CD1c-positive myeloid dendritic cell (primary cell): ENCODE results near the gene POLR1E.
A peak's percentile ranks its signal among the peaks of the same experiment; 100 is the strongest.
"Not testable (repeated sequence)": the region's sequence is repeated elsewhere in the genome, so short reads cannot be mapped to it uniquely, and the experiment has no call there.

ENCODE experiments used
- DNase-seq: peaks from one replicate; pipeline ENCODE4 v3.0.0-alpha.2; 2016; ENCODE audit errors: extremely low spot score

Gene POLR1E

DNA sequence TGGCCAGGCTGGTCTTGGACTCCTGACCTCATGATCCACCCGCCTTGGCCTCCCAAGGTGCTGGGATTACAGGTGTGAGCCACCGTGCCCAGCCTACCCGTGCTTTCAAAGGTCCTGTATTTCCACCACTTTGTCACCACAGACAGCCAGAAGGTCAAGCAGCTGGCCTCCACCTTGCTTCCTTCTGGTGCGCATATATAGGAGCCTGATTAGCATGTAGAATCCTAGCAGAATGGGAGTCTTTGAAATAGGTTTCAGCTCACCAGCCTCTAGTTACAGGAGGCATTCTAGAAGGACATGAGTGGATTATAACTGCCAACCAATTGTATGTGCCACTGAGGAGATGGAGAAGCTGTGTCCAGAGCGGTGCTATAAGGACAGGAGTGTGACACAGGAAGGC is 18.9 kb downstream of the POLR1E start:
- no peak for DNase-seq

DNA sequence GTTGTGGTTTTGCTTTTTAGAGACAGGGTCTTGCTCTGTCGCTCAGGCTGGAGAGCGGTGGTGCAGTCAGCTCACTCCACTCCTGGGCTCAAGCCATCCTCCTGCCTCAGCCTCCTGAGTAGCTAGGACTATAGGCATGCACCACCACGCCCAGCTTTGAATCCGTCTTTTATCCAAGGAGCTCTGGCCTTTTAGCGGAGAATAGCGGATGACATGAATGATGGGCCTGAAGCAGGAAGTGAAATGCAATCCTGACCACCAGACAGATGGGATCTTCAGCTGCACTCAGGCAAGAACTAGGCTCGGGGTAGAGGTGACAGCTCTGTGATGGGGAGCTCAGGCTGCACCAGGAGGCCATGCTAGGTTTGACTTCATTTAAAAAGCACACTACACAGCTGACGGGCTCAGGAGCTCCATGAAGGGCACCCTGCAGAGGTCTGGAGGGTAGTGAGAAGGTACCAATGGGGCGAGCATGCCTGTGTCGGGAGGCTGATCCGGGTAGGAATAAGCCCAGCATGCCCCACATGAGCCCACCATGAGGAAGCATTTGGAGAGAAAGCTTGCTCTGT is 21.9 kb downstream of the POLR1E start:
- no peak for DNase-seq

- no peak for DNase-seq
Measured at GRCh38 chr9:37508135-37508833, 22.5 kb downstream of the POLR1E start.

- DNase-seq, result no peak
Measured at GRCh38 chr9:37508834-37509206, 23.1 kb downstream of the POLR1E start.

- DNase-seq, result no peak
Measured at GRCh38 chr9:37509536-37509935, 23.8 kb downstream of the POLR1E start.

DNA sequence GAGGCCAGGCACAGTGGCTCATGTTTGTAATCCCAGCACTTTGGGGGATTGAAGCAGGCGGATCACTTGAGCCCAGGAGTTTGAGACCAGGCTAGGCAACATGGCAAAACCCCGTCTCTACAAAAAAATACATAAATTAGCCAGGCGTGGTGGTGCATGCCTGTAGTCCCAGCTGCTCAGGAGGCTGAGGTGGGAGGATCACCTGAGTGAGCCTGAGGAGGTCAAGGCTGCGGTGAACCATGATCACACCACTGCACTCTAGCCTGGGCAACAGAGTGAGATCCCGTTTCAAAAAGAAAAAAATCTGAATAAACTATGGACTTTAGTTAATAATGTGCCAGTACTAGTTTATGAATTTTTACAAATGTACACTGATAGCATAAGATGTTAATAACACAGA is 24.3 kb downstream of the POLR1E start:
- not testable (repeated sequence) for DNase-seq

DNA sequence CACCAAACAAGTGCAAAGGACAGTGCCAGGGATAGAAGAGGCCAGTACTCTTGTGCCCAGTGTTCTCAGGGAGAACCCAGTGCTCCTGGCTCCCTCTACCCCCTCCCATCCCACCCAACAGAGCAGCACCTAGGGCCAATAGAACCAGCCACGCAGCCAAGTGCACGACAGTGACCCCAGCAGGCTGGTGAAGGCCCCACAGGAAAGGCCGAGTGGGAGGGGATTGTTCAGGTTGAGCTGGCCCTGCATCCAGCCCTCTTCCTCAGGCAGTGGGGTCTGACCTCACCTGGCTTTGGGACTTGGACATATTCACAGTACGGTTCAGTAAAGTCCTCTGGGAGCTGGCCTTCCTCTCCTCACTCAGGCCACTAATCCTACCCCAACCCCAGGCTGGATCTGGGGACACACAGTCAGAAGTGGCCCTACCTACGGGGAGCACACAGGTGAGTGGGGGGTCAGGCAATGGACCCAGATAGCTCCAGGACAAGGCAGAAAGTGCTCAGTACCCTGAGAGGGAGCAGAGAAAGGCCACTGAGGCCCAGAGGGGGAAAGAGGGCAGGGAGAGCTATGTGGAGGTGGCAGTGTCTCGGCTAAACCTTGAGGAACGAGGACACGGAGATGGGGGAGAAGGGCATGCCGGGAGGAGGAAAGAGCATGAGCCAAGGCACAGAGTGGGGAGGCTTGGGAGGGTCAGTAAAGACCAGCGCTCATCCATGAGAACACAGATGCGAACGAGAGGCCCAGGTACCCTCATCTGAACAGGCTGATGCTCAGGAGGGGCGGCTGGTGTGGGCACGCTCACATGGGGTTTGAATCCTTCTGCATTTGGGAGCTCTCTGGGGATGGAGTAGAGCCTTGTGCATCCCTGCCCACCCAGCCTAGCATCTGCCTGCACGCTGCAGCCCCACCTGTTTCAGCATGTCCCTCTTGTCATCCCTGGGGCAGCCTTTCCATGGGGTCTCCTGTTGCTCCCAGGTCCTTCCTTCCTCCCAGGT is 25.6 kb downstream of the POLR1E start:
- DNase-seq, result no peak

GRCh38 chr9:37512437-37512836 is 26.7 kb downstream of the POLR1E start:
- peak; percentile 2 for DNase-seq

DNA sequence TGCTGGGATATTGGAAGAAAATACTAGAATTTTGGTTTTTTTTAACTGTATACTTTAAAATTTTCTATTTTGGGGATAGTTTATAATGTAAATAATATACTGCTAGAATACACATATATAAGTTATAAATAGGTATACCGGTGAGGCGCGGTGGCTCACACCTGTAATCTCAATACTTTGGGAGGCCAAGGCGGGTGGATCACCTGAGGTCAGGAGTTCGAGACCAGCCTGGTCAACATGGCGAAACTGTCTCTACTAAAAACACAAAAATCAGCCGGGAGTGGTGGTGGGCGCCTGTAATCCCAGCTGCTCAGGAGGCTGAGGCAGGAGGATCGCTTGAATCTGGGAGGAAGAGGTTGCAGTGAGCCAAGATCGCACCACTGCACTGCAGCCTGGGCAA is 28.7 kb downstream of the POLR1E start:
- DNase-seq, result not testable (repeated sequence)

DNA sequence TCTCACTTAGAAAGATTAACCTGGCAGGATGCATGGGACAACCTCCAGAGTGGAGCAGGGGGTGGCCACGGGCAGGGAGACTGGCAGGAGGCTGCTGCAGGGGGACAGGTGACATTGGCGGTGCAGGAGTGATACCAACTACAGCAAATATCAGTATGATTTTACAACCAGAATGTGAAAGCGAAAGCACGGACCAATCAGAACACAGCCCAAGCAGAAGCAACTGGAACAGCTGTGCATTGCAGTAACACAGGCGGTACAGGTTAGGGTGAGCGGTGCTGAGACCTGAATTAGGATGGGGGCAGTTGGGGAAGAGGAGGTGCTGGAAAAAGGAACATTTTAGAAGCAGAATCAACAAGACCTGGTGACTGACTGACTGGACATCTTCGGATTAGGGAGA is 29.3 kb downstream of the POLR1E start:
- no peak for DNase-seq

DNA sequence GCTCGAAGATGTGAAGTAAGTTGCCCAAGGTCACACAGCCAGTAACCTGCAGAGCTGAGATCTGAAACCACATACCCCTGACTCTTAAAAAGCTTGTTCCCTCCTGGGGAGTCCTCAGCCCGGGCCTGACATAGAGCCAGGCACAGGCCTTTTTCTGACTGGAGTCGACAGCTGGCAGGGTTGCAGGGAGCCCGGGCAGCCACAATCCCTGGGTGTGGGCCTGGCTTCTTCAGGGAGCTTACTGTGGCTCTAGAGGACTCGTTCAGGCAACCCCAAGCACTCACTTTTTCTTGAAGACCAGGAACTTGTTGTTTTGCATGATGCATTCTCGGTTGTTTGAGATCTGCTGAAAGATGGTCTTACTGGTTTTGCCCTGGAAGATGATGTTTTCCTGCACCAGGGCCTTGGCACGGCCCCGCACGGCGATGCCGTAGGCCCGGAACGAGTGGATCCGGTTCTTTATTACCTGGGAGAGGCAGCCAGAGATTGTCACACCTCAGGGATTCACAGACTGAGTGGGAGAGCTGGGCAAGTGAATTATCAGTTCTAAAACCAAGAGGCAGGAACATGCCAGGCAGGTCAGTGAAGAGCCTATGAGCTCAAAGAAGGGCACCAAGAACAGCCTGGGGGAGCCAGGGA is 30.0 kb downstream of the POLR1E start:
- DNase-seq, result no peak

GRCh38 chr9:37517923-37518322 is 32.2 kb downstream of the POLR1E start:
- DNase-seq, result no peak

DNA sequence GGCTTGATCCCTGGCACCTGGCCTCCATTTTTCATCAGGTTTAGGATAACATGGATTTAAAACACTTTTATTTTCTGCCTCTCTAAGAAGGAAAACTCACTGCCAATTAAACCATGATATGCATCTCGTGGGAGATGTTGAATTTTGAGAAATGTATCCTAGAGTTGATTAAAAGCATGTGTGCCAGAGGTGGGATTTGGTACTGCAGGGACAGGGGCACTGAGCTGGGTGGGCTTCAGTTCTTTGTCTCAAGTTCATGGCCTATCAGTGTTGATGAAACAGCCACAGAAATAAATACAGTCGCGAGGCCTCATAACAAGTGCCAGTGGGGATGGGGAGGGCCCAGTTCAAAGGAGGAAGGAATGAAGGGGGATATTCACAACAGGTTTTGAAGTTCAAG is 34.9 kb downstream of the POLR1E start:
- no peak for DNase-seq

DNA sequence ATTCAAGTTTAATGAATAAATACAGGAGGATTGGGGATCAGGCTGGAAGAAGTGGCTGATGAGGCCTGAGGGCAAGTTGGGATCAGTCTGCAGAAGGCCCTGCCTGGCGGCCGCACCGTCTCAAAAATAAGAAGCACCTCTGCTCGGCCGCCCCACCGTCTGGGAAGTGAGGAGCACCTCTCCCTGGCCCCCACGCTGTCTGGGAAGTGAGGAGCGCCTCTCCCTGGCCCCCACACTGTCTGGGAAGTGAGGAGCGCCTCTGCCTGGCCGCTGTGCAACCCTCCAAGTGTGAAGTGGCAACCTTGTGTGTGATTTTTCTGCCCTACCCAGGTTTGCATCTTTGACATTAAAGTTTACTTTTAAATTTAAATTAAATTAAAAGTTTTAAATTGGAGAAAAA is 35.4 kb downstream of the POLR1E start:
- DNase-seq, result no peak

DNA sequence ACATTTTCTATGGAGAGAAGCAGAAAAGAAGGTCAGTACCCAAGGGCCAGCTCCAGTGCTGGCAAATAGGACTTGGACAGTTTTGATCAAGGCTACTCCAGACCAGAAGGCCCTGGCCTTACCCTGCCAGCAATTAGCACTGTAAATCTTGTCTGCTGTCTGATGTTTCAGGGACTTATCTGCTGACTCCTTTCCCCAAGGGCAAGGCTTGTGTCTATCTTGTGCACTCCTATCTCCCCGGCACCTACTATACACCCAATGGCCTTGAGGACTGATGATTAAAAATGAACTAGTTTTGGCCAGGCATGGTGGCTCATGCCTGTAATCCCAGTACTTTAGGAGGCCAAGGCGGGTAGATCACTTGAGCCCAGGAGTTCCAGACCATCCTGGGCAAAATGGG is 37.2 kb downstream of the POLR1E start:
- no peak for DNase-seq

GRCh38 chr9:37523916-37524315 is 38.2 kb downstream of the POLR1E start:
- no peak for DNase-seq

DNA sequence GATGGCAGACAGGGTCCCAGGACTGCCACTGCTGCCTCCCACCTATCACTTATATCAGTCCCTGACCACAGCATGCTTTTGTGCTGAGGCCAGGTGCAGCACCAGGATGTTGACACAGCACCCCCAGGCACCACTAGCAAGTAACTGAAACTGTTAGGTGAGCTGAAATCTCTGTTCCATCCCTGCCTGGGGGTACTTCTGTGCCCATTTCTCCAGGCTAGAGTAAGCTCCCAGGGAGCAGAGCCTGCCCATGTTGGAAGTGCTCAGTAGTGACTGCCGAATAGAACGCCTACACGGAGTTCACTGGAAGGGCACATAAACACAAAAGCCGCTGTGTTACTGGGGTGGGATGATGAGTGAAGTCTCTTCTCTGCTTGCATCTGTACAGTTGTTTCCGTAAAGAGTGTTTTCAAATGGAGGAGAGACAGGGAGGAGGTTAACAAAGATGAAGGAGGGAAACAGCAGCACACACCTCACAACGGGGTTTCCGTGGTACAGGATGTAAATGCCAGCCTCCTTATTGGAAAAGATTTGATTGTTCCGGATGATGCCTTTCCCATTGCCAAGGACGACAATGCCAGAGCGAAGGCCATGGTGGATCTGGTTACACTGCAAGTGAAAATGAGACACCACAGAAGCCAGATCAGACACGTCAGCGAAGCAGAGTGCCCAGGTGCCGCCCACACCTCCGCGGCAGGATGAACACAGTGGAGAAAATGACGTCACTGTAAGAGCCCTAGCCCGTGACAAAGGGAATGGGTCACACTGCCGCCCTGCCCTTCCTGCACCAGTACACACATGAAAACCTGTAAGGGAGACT is 43.1 kb downstream of the POLR1E start:
- peak; percentile 12 for DNase-seq

GRCh38 chr9:37531699-37532098 is 46.0 kb downstream of the POLR1E start:
- peak; percentile 75 for DNase-seq

GRCh38 chr9:37534412-37534811 is 48.7 kb downstream of the POLR1E start:
- DNase-seq, result no peak

GRCh38 chr9:37534901-37535300 is 49.2 kb downstream of the POLR1E start:
- DNase-seq, result no peak

DNA sequence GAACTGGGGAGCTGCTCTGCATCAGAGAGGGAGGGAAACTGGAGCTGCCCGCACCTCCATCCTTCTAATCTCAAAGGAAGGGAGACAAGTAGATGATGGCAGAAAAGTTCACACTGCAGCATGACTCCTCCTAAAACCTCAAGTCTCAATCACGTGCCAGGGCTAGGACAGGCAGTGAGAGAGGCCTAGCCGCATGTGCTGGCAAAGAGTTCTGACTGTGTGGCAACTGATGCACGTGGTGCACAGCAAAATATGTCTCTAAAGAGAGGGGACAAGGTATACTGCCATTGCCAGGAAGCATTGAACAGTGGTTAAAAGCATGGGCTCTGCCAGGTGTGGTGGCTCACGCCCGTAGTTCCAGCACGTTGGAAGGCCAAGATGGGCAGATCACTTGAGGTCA is 52.4 kb downstream of the POLR1E start:
- DNase-seq, result no peak
